ENCODE results near the gene PIAS3.

Gene PIAS3

GRCh38 chr1:145891143-145891542 lies 32.3 kb upstream of the PIAS3 start:
- no peak for DNase-seq (ENCODE audit: low read depth)
- TF ChIP-seq CTCF (IDR thresholded peaks at IDR 0.05; ENCODE audit: low read depth, low read length) (no peak), MAX (IDR thresholded peaks at IDR 0.05; ENCODE audit: low read depth, low read length) (no peak), POLR2A (IDR thresholded peaks at IDR 0.05; ENCODE audit: extremely low read depth, insufficient read length) (no peak), MYC (IDR thresholded peaks at IDR 0.05; ENCODE audit: low read depth, low read length) (no peak)
- H3K4me3 ChIP-seq (ENCODE audit: low read depth, low read length), result no peak overlapping the region

GRCh38 chr1:145889722-145890121 lies 30.8 kb upstream of the PIAS3 start:
- TF ChIP-seq MYC (IDR thresholded peaks at IDR 0.05; ENCODE audit: low read depth, low read length) (no peak), MAX (IDR thresholded peaks at IDR 0.05; ENCODE audit: low read depth, low read length) (no peak), POLR2A (IDR thresholded peaks at IDR 0.05; ENCODE audit: extremely low read depth, insufficient read length) (no peak), CTCF (IDR thresholded peaks at IDR 0.05; ENCODE audit: low read depth, low read length) (no peak)
- H3K4me3 ChIP-seq (ENCODE audit: low read depth, low read length), result no peak overlapping the region
- DNase-seq (ENCODE audit: low read depth), result no peak

GRCh38 chr1:145887631-145888030 lies 28.8 kb upstream of the PIAS3 start:
- DNase-seq (ENCODE audit: low read depth), result no peak
- no peak overlapping the region for H3K4me3 ChIP-seq (ENCODE audit: low read depth, low read length)
- TF ChIP-seq MAX (IDR thresholded peaks at IDR 0.05; ENCODE audit: low read depth, low read length), result no peak
- no peak for TF ChIP-seq POLR2A (IDR thresholded peaks at IDR 0.05; ENCODE audit: extremely low read depth, insufficient read length)
- no peak for TF ChIP-seq MYC (IDR thresholded peaks at IDR 0.05; ENCODE audit: low read depth, low read length)
- TF ChIP-seq CTCF (IDR thresholded peaks at IDR 0.05; ENCODE audit: low read depth, low read length), result no peak

- H3K4me3 ChIP-seq (ENCODE audit: low read depth, low read length), result no peak overlapping the region
- DNase-seq (ENCODE audit: low read depth), result no peak
- TF ChIP-seq MYC (IDR thresholded peaks at IDR 0.05; ENCODE audit: low read depth, low read length), result no peak
- TF ChIP-seq POLR2A (IDR thresholded peaks at IDR 0.05; ENCODE audit: extremely low read depth, insufficient read length), result no peak
- no peak for TF ChIP-seq MAX (IDR thresholded peaks at IDR 0.05; ENCODE audit: low read depth, low read length)
- TF ChIP-seq CTCF (IDR thresholded peaks at IDR 0.05; ENCODE audit: low read depth, low read length), result no peak
Observed at GRCh38 chr1:145886816-145887215, 27.9 kb upstream of the PIAS3 start.

- TF ChIP-seq CTCF (IDR thresholded peaks at IDR 0.05; ENCODE audit: low read depth, low read length) (no peak), MAX (IDR thresholded peaks at IDR 0.05; ENCODE audit: low read depth, low read length) (no peak), POLR2A (IDR thresholded peaks at IDR 0.05; ENCODE audit: extremely low read depth, insufficient read length) (no peak), MYC (IDR thresholded peaks at IDR 0.05; ENCODE audit: low read depth, low read length) (no peak)
- H3K4me3 ChIP-seq (ENCODE audit: low read depth, low read length), result no peak overlapping the region
- DNase-seq (ENCODE audit: low read depth), result no peak
Observed at GRCh38 chr1:145886390-145886789, 27.5 kb upstream of the PIAS3 start.

Measured in NB4 (cell line).